Smooth muscle cell (in vitro differentiated cells): Measurements from ENCODE around the gene BCOR. TPM values are rescaled to one million over a fixed set of nuclear protein-coding genes. Genes with fewer than 3 reads are reported as not detected.

ENCODE experiments used
- DNase-seq: peaks from one replicate; lab custom pipeline; 2025; ENCODE audit not compliant: unreplicated experiment; lab: John Stamatoyannopoulos, UW
- H2AFZ ChIP-seq: fragments of 200-600 bp; sonication (generic); 2 replicates; pipeline ENCODE4 v1.6.0; 2016; ENCODE audit warnings: antibody characterized with exemption, low read depth, mild to moderate bottlenecking
- H3F3A ChIP-seq: fragments of 200-600 bp; sonication (generic); 2 replicates; pipeline ENCODE4 v1.6.0; 2017; ENCODE audit warnings: antibody characterized with exemption, low read depth
- H3K27ac ChIP-seq: fragments of 200-600 bp; sonication (generic); 2 replicates; pipeline ENCODE4 v1.5.1; 2016; ENCODE audit warnings: low read depth, mild to moderate bottlenecking
- H3K27me3 ChIP-seq: fragments of 200-600 bp; sonication (generic); 2 replicates; pipeline ENCODE4 v1.6.1; 2016; ENCODE audit warnings: low read depth, mild to moderate bottlenecking
- H3K36me3 ChIP-seq: fragments of 200-600 bp; sonication (generic); 2 replicates; pipeline ENCODE4 v1.5.1; 2016; ENCODE audit warnings: low read depth
- H3K4me1 ChIP-seq: fragments of 200-600 bp; sonication (generic); 2 replicates; pipeline ENCODE4 v1.5.1; 2016; ENCODE audit warnings: low read depth
- H3K4me2 ChIP-seq: fragments of 200-600 bp; sonication (generic); 2 replicates; pipeline ENCODE4 v1.6.0; 2016; ENCODE audit warnings: mild to moderate bottlenecking
- H3K4me3 ChIP-seq: fragments of 200-600 bp; sonication (generic); 2 replicates; pipeline ENCODE4 v1.5.1; 2016; ENCODE audit warnings: mild to moderate bottlenecking
- H3K79me2 ChIP-seq: fragments of 200-600 bp; sonication (generic); 2 replicates; pipeline ENCODE4 v1.6.0; 2016; ENCODE audit warnings: low read depth, mild to moderate bottlenecking
- H3K9ac ChIP-seq: fragments of 200-600 bp; sonication (generic); 2 replicates; pipeline ENCODE4 v1.6.0; 2016; ENCODE audit warnings: low read depth
- H3K9me3 ChIP-seq: fragments of 200-600 bp; sonication (generic); replicated peaks from 2 replicates; pipeline ENCODE4 v1.5.1; 2016; ENCODE audit warnings: low read depth
- H4K20me1 ChIP-seq: fragments of 200-600 bp; sonication (generic); 2 replicates; pipeline ENCODE4 v1.6.0; 2016; ENCODE audit warnings: low read depth
- CTCF ChIP-seq: fragments of 200-600 bp; sonication (generic); IDR thresholded peaks from 2 replicates; pipeline ENCODE4 v1.5.1; 2017; ENCODE audit warnings: borderline replicate concordance, mild to moderate bottlenecking, antibody characterized with exemption; ENCODE audit not compliant: insufficient read depth, poor library complexity, severe bottlenecking
- WGBS: methylation state at CpG from one replicate; pipeline ENCODE4 v1.1.7; 2016; ENCODE audit warnings: low lambda C conversion rate; 5-methylcytosine and 5-hydroxymethylcytosine counted together
- polyA plus RNA-seq: library from polyadenylated mRNA; unstranded; fragments of >200 nt; fragmentation: Nextera tagmentation; extraction: Ambion mirVana; gene quantifications from 2 replicates; pipeline ENCODE4 v1.2.1, GENCODE V29; 2016
- total RNA-seq: library from RNA; depleted of rRNA; stranded (reverse); fragments of >200 nt; gene quantifications from 2 replicates; pipeline ENCODE4 v1.2.3, GENCODE V29; 2014

The BCOR gene
- total and polyA plus RNA-seq, 2 experiments from 2014 or later: 19.5 to 28.0 TPM

- Histone ChIP-seq H3K79me2 (peaks cover 55% of the 10 kb centered on the region), H3K4me1 (peaks cover 33% of the 10 kb centered on the region)
- DNase-seq: no peak
These were observed 2.7 kb downstream of the BCOR start for GRCh38 chrX:40094900-40095582.

GRCh38 chrX:40094041-40094899 is 3.5 kb downstream of the BCOR start:
- TF ChIP-seq CTCF: no peak
- Histone ChIP-seq H4K20me1 (peaks cover 65% of the 10 kb centered on the region), H3F3A (peaks cover 8% of the 10 kb centered on the region), H3K27ac (peak overlapping the region; percentile 70), H3K36me3 (no peaks in the 10 kb centered on the region), H3K4me1 (peaks cover 32% of the 10 kb centered on the region), H3K27me3 (peaks cover 5% of the 10 kb centered on the region), H3K4me2 (peak overlapping the region; percentile 90), H3K9ac (peak overlapping the region; percentile 60), H3K79me2 (peaks cover 62% of the 10 kb centered on the region), H3K9me3 (no peaks in the 10 kb centered on the region), H3K4me3 (peak overlapping the region; percentile 85), H2AFZ (no peak overlapping the region)
- DNase-seq: peak; percentile 61
- 2% methylated on average over 71 of the region's 76 CpGs for WGBS

More at GRCh38 chrX:40094900-40095582, 2.7 kb downstream of the BCOR start:
- H3K4me2 ChIP-seq: peak overlapping the region; percentile 90
- WGBS: 8% methylated on average over 33 of the region's 33 CpGs
- no peaks in the 10 kb centered on the region for H3K36me3 ChIP-seq
- TF ChIP-seq CTCF: no peak
- peaks cover 16% of the 10 kb centered on the region for H3F3A ChIP-seq
- peak overlapping the region; percentile 85 for H3K4me3 ChIP-seq
- H3K9me3 ChIP-seq: no peaks in the 10 kb centered on the region
- H4K20me1 ChIP-seq: peaks cover 57% of the 10 kb centered on the region
- peak overlapping the region; percentile 43 for H3K9ac ChIP-seq
- H3K27me3 ChIP-seq: peaks cover 5% of the 10 kb centered on the region
- peak overlapping the region; percentile 70 for H3K27ac ChIP-seq
- H2AFZ ChIP-seq: no peak overlapping the region

- H3K9ac ChIP-seq: no peak overlapping the region
- peak overlapping the region; percentile 70 for H3K27ac ChIP-seq
- no peak overlapping the region for H2AFZ ChIP-seq
- TF ChIP-seq CTCF: no peak
- peaks cover 72% of the 10 kb centered on the region for H4K20me1 ChIP-seq
- H3K9me3 ChIP-seq: no peaks in the 10 kb centered on the region
- DNase-seq: no peak
- H3K36me3 ChIP-seq: no peaks in the 10 kb centered on the region
- H3K27me3 ChIP-seq: peaks cover 5% of the 10 kb centered on the region
- peaks cover 7% of the 10 kb centered on the region for H3F3A ChIP-seq
- peak overlapping the region; percentile 90 for H3K4me2 ChIP-seq
- peak overlapping the region; percentile 85 for H3K4me3 ChIP-seq
- peaks cover 34% of the 10 kb centered on the region for H3K4me1 ChIP-seq
- H3K79me2 ChIP-seq: peaks cover 68% of the 10 kb centered on the region
- 23% methylated on average over 10 of the region's 10 CpGs for WGBS
These were observed 4.2 kb downstream of the BCOR start for GRCh38 chrX:40093586-40093985.
